Adipose tissue (tissue), 3 donors: Measurements from ENCODE around the gene ZNF19. TPM values are rescaled to one million over a fixed set of nuclear protein-coding genes. Genes with fewer than 3 reads are reported as not detected.
"Not testable (repeated sequence)": the region's sequence is repeated elsewhere in the genome, so short reads cannot be mapped to it uniquely, and the experiment has no call there.

Source experiments
- H3K27ac ChIP-seq: one replicate; pipeline ENCODE4 v1.5.1; 2013; ENCODE audit warnings: low read depth, low read length
- WGBS, 3 donors: extraction: QIAGEN DNeasy Blood & Tissue Kit; methylation state at CpG; one replicate each; pipeline ENCODE4 v1.1.7; 2013; 5-methylcytosine and 5-hydroxymethylcytosine counted together
- polyA plus RNA-seq, 3 donors: library from polyadenylated mRNA; stranded (reverse); fragments of 200-250 nt; gene quantifications; one replicate each; pipeline ENCODE4 v1.2.3, GENCODE V29; 2013
- donor health status: healthy with polysubstance abuse.
- donor health status: Bipolar disorder and iron deficiency.
- donor health status: healthy.

The ZNF19 gene
- polyA plus RNA-seq = 1 to 10 TPM; 1.4 to 2.2 (median 2.0) TPM

GRCh38 chr16:71489122-71489521 is at the start of gene ZNF19:
TSS of gene ZNF19 (minus strand) at chr16:71489324. CDS start at chr16:71482114, 7,210 bp downstream.
- 90 to 92% (median 91%) methylated on average over 22 of the region's 22 CpGs for WGBS, 3 donors
- H3K27ac ChIP-seq = no peak within 1 kb of the TSS

- no peak overlapping the region for H3K27ac ChIP-seq
- 43 to 74% (median 67%) methylated on average over 6 of the region's 6 CpGs for WGBS, 3 donors
These were observed 48.5 kb upstream of the ZNF19 start for GRCh38 chr16:71537643-71538042.

- no peak overlapping the region for H3K27ac ChIP-seq
- WGBS, 3 donors = 91 to 93% (median 93%) methylated on average over 28 of the region's 28 CpGs
These were observed 47.8 kb upstream of the ZNF19 start for GRCh38 chr16:71536752-71537499.

GRCh38 chr16:71532366-71532765 is 43.2 kb upstream of the ZNF19 start:
- 58 to 72% (median 62%) methylated on average over 3 of the region's 3 CpGs for WGBS, 3 donors

GRCh38 chr16:71528863-71529262 is 39.7 kb upstream of the ZNF19 start:
- WGBS, 3 donors = 73 to 79% (median 76%) methylated on average over 4 of the region's 4 CpGs
- no peak overlapping the region for H3K27ac ChIP-seq

More at GRCh38 chr16:71532366-71532765, 43.2 kb upstream of the ZNF19 start:
- H3K27ac ChIP-seq = no peak overlapping the region

GRCh38 chr16:71528257-71528656 is 39.1 kb upstream of the ZNF19 start:
- 86 to 95% (median 89%) methylated on average over 1 of the region's 1 CpG for WGBS, 3 donors

GRCh38 chr16:71526111-71526631 is 37.0 kb upstream of the ZNF19 start, which contains the start of gene CHST4:
TSS of gene CHST4 (plus strand) at chr16:71526426. CDS start at chr16:71536678, 10,252 bp downstream.
- WGBS, 3 donors = 8 to 30% (median 13%) methylated on average over 9 of the region's 9 CpGs
- no peak within 1 kb of the TSS for H3K27ac ChIP-seq

More at GRCh38 chr16:71528257-71528656, 39.1 kb upstream of the ZNF19 start:
- no peak overlapping the region for H3K27ac ChIP-seq

GRCh38 chr16:71524566-71525553 is 35.7 kb upstream of the ZNF19 start:
- WGBS, 3 donors = 57 to 59% (median 58%) methylated on average over 16 of the region's 16 CpGs
- H3K27ac ChIP-seq = no peak overlapping the region

GRCh38 chr16:71520550-71520949 is 31.4 kb upstream of the ZNF19 start:
- H3K27ac ChIP-seq = no peak overlapping the region
- WGBS, 3 donors = 70 to 77% (median 76%) methylated on average over 3 of the region's 3 CpGs

- WGBS, 3 donors = 50 to 78% (median 74%) methylated on average over 3 of the region's 3 CpGs
- H3K27ac ChIP-seq = no peak overlapping the region
These were observed 25.9 kb upstream of the ZNF19 start for GRCh38 chr16:71515026-71515425.

- H3K27ac ChIP-seq = no peak overlapping the region
- 77 to 83% (median 83%) methylated on average over 7 of the region's 7 CpGs for WGBS, 3 donors
These were observed 25.4 kb upstream of the ZNF19 start for GRCh38 chr16:71514476-71514875.

- no peak overlapping the region for H3K27ac ChIP-seq
- 66 to 74% (median 72%) methylated on average over 1 of the region's 1 CpG for whole genome bisulfite sequencing, 3 donors
These were observed 24.2 kb upstream of the ZNF19 start for GRCh38 chr16:71513302-71513701.

GRCh38 chr16:71507061-71507460 is 17.9 kb upstream of the ZNF19 start:
- no peak overlapping the region for H3K27ac ChIP-seq
- WGBS, 3 donors = 56 to 68% (median 61%) methylated on average over 1 of the region's 1 CpG

- WGBS, 3 donors = 76 to 90% (median 83%) methylated on average over 5 of the region's 5 CpGs
- no peak overlapping the region for H3K27ac ChIP-seq
These were observed 15.8 kb upstream of the ZNF19 start for GRCh38 chr16:71504901-71505300.

- WGBS, 3 donors = 72 to 85% (median 82%) methylated on average over 7 of the region's 7 CpGs
- not testable (repeated sequence) for H3K27ac ChIP-seq
These were observed 14.9 kb upstream of the ZNF19 start for GRCh38 chr16:71504051-71504450.

GRCh38 chr16:71501547-71501946 is 12.4 kb upstream of the ZNF19 start:
- WGBS, 3 donors = 30 to 59% (median 49%) methylated on average over 3 of the region's 3 CpGs
- H3K27ac ChIP-seq = no peak overlapping the region

GRCh38 chr16:71500964-71501363 is 11.8 kb upstream of the ZNF19 start:
- WGBS, 3 donors = 69 to 84% (median 78%) methylated on average over 2 of the region's 2 CpGs
- no peak overlapping the region for H3K27ac ChIP-seq

GRCh38 chr16:71499775-71500364 is 10.7 kb upstream of the ZNF19 start:
- 1 to 3% (median 1%) methylated on average over 3 of the region's 3 CpGs for WGBS, 3 donors

More at GRCh38 chr16:71499775-71500364, 10.7 kb upstream of the ZNF19 start:
- H3K27ac ChIP-seq = no peak overlapping the region
